ENCODE results near the gene MPP2. TPM values are rescaled to one million over a fixed set of nuclear protein-coding genes. Genes with fewer than 3 reads are reported as not detected.
"Not testable (repeated sequence)": the region's sequence is repeated elsewhere in the genome, so short reads cannot be mapped to it uniquely, and the experiment has no call there.

The MPP2 gene
- total RNA-seq, 1 donor from 2014 or later = 14.2 TPM

DNA sequence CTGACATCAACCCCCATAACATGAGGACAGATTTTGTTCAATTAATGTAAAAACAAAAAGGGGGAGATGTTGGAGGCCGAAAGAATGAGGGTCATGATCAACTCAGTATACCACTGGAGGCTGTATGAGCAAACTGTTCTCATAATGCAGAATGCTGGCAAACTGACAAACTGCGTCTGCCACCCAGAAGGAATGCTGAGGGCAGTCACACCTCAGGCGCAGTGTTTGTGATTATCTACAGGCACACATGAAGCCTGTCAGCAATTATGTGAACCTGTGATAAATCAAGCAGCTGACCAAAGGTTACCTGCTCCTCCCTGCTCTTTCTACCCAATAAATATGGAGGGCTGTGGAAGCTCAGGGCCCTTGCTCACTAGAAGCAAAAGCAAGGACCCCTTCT, 33.0 kb downstream of the MPP2 start:
- DNase-seq = no peak

DNA sequence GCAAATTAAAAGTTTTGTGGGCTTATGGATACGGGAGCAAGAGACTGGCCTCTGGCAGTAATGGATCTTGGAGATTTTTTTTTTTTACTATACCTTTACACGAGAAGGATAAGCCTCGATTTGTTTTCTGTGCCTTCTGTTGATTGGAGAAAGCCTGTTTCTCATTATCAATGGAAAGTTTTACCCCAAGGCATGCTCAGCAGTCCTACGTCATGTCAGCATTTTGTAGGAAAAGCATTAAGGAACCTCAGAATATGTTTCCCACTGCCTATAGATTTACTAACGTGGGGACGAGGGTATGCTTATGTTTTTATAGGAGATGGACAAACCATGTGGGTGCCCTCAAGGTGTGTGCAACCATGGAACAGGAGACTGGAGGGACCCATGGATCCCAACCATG, 33.5 kb downstream of the MPP2 start:
- no peak for DNase-seq

DNA sequence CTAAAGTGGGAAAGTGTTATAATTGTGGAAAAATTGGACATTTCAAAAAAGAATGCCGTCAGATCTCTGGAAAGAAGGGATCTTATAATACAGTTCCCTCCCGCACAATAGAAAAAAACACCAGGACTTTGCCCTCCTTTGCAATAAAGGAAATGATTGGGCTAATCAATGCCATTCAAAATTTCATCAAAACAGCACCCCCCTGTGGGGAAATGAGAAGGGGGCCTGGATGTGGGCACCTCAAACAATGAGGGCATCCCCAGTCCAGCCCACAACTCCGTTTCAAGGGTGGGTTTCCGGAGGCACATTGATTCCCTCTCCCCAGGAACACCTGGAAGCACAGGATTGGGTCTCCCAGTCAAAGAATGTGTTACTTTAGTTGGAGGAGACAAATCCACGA, 34.2 kb downstream of the MPP2 start:
- DNase-seq = no peak

DNA sequence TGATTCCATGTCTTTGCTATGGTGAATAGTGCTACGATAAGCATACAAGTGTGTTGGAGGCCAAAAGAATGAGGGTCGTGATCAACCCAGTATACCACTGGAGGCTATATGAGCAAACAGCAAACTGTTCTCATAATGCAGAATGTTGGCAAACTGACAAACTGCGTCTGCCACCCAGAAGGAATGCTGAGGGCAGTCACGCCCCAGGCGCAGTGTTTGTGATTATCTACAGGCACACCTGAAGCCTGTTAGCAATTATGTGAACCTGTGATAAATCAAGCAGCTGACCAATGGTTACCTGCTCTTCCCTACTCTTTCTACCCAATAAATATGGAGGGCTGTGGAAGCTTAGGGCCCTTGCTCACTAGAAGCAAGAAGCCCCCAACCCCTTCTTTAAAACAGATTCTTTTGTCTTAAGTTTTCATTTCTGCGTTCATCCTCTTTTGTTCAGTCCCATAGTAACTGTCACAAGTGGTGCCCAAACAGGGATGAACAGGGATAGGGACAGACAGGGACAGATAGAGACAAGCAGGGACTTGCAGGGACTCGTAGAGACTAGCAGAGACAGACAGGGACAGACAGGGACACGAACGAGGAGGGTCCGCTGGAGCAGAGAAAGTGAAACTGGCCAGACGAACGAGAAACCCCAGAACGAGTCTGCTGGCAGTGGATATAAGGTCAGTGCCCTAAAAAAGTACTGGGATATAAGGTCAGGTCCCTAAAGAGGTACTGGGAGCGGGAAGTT, 35.2 kb downstream of the MPP2 start:
- DNase-seq = no peak

DNA sequence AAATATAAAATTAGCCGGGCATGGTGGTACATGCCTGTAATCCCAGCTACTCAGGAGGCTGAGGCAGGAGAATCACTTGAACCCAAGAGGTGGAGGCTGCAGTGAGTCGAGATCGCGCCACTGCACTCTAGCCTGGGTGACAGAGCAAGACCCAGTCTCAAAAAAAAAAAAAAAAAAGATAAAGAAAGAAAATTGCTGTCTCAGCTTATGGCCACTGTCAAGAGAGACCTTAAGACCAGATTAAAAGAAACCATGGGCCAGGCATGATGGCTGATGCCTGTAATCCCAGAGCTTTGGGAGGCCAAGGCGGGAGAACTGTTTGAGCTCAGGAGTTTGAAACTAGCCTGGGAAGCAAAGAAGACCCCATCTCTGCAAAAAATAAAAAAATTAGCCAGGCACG, 38.3 kb downstream of the MPP2 start:
- not testable (repeated sequence) for DNase-seq

DNA sequence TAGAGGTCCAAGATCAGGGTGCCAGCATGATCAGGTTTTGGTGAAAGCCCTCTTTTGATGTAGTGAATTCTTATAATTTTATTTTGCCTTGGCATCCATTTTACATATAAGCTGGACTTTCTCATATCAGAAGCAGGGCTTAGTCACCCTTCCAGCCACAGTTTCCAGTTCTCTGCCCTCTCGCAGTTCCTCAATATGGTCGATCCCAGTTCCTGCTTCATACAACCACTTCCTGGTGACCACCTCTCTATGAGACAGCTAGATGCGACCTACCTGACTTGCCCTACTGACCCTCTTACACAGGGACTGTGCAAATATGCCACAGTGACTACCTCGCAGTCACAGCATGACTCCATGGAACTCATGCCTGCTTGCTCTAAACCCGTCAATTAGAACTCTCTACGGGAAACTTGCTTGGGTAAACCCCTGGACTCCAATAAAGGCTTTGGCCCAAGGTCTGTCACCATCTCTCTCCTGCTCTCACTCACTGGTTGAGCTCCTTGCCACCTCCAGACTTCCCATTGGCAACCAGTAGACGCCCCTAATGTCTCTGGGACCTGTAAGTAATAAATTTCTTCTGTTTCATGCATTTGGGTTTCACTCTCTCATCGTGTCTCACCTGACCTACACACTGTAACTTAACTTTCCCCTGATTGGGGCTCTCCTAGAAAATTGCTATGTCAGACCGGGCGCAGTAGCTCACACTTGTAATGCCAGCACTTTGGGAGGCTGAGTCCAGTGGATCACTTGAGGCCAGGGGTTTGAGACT, 38.9 kb downstream of the MPP2 start:
- DNase-seq = no peak

DNA sequence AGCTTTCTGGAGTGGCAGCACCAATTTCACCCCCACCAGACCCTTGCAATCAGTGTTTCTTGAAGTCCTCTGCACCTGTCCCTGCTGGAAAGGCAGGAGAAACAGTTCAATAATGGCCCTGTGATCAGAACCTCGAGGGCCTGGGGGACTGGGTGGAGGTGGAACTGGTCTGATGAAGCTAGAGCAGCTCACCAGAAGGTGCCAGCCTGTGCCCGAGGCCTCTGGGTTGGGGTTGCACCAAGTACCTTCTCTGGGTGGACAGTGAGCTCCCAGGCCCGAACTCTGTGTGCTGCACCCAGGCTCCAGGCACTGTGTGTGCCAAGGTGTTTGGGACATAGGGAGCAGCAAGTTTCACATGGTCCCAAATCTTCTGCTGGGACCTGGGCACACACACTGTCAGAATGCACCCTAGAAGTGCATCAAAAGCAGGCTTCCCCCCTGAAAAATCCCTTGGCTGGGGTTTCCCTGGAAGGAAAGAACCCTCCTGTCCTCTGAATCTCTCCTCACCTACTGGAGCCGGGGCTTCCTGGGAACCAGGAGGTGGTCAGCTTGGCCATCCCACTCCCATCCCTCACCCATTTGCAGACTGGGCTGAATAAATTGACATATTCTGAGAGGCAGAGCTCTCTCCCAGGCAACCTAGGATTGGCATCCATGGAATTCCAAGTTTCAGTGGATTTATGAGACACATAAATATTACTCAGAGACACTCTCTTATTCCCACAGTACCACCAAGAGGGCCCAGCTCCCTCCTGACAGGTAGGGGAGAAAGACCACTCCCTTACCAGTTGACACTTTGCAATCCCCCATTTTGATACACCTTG, 43.0 kb downstream of the MPP2 start:
- DNase-seq = no peak

DNA sequence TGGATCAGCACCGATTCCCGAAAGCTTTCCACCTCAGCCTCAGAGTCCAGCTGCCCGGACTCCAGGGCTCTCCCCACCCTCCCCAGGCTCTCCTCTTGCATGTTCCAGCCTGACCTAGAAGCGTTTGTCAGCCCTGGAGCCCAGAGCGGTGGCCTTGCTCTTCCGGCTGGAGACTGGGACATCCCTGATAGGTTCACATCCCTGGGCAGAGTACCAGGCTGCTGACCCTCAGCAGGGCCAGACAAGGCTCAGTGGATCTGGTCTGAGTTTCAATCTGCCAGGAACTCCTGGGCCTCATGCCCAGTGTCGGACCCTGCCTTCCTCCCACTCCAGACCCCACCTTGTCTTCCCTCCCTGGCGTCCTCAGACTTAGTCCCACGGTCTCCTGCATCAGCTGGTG, 45.4 kb downstream of the MPP2 start:
- DNase-seq = no peak

DNA sequence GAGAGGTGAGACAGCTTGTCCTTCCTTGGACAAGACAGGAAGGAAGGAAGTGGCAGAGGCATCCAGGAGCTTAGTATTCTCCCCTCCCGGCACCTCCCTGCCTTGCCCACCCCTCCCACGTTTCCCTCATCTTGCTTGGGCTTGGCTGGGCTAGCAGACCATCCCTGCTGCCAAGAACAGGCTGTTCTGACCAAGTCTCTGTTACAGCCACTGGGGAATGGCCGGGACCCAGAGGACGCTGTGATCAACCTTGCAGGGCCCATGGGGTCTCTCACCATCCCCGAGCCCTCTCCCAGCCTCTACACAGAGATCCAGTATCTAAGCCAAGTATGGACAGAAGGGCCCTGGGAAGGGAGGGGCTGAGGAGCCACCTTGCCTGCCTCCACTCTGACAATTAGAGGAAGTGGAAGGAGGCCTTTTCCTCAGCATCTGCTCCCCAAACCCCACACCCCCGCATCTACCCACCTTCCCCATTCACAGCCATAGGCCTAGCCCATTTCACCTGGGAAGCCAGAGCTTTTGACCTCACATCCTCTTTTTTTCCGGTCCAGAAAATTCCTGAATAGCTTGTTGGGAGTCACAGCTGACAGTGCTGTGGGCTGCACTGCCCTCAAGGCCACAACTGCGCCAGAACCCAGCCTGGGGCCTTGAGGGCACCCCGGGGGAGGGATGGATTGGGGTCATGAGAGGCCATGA, 46.3 kb downstream of the MPP2 start:
- no peak for DNase-seq

DNA sequence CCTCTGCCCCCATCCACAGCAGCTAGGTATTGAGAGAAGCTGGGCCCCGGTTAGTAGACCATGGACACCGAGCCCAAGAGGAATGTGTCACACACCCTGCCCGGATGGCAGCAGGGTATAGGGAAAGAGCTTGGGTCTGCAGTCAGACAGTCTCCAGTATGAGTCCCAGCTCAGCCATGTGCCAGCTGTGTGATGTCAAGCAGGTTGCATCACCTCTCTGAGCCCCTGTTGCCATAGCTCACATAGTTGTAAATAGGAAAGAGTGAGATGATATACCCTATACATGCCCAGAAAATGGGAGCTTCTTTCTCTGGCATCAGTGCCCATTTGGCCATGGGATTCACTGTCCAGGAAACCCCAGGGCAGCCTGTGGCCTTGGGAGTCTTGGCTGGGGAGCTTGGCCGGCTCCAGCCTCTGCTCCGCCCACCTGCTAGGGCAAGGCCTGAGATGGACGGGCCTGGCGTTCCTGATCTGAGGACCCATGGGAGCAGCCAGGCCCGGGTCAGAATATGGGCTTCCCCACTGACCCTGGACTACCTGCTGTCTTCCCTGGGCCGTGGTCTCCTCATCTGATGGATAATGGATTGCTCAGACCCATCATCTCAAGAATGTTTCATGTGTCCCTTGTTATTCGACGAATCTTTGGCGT, 47.1 kb downstream of the MPP2 start:
- no peak for DNase-seq

DNA sequence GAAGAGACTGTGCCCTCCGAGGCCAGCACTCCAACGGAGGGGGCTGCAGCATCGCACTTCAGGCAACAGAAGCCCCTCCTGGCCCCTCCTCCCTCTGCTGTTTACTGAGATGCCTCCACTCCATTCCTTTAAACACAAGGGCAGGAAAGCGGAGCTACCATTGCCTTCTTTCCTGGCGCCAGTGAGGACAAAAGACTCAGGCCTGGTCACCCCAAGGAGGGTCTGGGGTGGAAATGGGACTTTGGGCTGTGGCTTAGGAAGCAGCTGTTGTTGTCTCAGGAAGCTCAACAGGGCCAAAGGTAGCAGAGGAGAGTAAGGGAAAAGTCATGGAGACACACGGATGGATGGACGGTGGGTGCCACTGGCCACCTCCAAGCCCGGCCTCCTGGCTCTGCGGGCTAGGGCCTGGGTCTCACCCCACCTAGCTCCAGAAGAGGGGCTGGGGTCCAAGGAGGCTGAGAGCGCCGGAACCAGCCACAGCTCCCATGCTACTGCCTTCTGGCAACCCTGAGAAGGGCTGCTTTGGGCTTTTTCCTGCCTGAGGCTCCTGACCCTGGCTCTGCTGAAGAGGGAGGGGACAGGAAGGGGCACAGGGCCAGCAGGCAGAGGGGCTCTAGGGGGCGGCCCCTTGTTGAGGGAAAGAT, 49.3 kb downstream of the MPP2 start:
- no peak for DNase-seq

DNA sequence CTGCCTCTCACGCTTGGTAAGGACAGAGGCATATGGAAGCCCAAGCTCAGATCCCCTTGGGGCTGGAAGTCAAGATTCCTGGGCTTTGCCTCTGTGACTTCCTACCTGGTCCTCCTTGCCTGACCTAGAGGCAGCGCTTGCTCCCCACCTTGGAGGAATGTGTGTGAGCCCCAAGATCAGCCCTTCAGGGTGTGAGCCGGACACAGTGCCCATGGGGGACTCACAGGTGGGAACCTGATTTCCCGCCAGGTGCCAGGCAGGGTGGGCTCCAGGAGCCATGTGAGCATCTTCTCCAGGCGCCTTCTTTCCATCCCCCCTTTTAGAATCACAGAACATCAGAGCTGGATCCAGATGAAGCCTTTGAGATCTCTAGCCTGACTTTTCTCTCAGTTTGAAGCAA, 50.2 kb downstream of the MPP2 start:
- DNase-seq = no peak

DNA sequence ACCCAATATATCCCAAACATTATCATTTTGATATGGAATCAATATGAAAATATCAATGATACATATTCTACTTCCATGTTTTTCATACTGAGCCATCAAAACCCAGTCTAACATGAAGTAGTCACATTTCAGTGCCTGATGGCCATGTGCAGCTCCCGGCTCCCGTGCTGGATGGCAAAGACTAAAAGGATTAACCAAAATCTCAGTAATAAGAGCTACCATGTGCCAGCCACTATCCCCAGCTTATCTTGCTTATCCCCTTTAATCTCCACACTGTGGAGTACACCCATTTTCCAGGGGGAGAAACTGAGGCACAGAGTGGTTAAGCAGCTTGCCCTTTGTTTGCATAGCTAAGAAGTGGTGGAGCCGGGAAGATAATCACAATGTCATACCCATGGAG, 51.2 kb downstream of the MPP2 start:
- DNase-seq = no peak

DNA sequence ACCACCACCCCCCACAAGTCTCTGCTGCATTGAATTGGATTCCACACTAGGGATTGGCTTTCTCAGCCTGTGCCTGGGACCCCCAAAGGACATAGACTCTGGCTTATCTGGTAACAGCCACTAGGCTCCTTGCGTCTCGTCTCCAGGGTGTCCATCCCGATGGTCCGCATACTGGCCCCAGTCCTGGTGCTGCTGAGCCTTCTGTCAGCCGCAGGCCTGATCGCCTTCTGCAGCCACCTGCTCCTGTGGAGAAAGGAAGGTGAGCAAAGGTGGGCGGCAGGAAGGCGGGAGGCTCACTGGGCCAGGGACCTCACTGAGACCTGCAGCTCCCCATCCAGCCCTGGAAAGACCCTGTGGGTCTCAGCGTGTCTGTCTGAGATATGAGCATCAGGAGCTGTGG, 52.3 kb downstream of the MPP2 start:
- no peak for DNase-seq

DNA sequence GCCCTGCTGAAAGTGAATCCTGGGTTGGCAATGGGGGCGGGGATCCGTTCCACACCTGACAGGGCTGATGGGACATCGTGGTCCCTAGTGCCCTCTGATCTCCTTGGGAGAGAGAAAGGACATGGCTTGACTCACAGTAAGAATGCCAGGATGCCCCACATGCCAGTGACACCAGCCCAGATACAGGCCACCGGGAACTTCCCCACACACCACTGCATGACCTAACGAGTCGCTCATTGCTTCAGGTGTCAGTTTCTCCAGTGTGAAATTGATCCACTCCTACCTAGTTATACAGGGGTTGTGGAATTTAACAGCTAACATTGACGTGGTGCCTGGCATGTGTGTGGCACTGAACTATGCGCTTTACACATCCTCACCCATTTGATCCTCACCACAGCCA, 52.8 kb downstream of the MPP2 start:
- DNase-seq = no peak

DNA sequence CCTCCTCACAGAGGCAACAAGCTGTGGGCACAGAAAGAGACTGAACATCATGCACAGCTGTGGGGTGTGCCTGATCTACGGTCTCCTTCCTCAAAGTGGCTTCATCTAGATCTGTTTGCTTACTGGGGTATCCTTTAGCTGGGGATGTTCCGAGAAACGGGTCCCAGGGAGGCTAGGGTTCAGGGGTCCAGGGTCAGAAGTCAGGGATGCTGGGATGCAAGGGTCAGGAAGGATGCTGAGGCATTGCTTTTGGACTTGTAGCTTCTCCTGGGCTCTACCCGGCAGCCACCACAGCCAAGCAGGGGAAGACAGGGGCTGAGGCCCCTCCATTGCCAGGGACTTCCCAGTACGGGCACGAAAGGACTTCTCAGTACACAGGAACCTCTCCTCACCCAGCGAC, 53.8 kb downstream of the MPP2 start:
- no peak for DNase-seq

DNA sequence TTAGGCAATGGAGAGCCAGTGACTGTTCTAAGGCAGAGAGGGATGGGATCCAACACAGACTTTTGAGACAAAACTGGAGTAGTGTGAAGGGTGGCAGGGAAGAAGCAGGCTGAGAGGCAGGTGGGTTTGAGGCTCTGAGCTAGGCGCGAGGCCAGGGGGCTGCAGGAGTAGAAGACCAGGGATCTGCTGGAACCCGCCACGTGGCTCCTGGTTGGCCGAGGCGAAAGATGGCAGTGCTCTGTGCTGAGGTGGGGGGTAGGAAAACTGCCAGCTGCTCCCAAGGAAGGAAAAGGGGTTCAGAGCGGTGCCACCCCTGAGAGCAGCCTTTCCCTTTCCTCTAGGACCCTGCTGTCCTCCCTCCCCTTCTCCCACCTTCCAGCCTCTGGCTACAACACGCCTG, 54.8 kb downstream of the MPP2 start:
- no peak for DNase-seq

DNA sequence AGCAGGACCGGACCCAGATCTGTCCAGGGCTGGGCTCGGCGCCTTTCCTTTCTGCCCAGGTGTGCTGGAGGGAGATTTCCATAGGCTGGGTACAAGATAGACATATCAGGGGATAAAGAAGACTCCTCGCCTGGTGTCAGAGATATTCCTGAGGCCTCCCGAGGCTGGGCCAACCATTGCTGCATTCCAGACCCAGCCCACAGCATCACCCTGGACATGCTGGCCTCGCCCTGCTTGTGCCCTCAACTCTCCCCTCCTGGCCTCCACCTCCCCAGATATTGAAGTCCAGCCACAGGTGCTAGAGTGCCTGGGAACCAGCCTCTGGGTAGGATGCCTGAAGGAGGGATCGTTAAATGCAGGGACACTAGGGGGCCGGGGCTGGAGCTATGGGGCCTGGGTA, 58.2 kb downstream of the MPP2 start:
- DNase-seq = no peak

DNA sequence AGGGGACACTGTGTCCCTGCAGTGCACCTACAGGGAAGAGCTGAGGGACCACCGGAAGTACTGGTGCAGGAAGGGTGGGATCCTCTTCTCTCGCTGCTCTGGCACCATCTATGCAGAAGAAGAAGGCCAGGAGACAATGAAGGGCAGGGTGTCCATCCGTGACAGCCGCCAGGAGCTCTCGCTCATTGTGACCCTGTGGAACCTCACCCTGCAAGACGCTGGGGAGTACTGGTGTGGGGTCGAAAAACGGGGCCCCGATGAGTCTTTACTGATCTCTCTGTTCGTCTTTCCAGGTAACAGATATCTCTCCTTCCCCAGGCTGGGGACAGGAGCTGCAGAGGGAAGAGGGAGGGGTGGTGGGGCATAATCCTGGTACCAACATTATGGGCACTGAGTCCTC, 58.7 kb downstream of the MPP2 start:
- no peak for DNase-seq

DNA sequence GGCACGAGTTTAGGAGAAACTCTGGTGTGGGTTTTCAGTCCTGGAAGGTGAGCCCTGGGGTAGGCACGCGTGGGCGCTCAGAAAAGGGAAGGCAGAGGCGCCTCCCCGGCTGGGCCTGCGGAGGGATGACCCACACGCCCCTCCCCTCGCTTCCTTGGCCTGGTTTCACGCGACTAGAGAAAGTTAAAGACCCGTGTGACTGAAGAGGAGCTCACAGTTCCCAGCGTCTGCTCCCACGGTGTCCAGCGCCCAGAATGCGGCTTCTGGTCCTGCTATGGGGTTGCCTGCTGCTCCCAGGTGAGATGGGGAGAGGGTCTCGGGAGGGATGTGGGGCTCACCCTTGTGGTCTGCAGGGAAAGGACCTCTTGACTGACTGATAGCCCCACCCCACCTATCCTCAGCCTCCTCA, 60.4 kb downstream of the MPP2 start, which contains the start of gene CD300LG:
TSS of gene CD300LG (plus strand) at position 214 of the 409 bp plus-strand sequence. CDS start at position 255, 41 bp downstream.
- no peak for DNase-seq

DNA sequence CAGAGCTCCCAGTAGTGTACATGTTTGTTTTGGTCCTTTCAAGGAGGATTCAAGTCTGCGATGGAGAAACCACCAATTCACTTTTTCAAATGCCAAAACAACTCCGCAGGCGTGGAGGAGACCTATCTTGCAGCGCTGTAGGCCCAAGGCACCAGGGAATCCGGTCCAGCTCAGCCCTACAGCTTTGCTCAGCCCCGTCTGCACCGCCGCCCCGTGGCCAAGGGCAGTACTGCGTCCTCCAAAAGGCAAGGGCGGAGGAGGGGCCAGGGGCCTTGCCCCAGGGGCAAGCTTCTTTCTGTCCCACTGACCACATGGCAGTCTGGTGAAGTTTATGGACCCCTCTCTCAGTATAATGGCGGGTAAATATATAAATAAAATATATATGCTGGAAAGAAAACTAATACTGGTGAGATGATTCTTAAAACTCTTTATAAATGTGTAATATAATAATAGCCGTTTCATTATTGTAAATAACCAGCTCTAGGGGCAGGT, 61.1 kb downstream of the MPP2 start:
- peak; percentile 56 for DNase-seq

Measured in occipital lobe (tissue), 2 donors.